ENCODE measurements around the gene PDSS2. TPM values are rescaled to one million over a fixed set of nuclear protein-coding genes. Genes with fewer than 3 reads are reported as not detected.

PDSS2 gene
- total and polyA plus RNA-seq, 7 donors, result 4.7 to 16.7 (median 9.3) TPM

- ATAC-seq (no peak), DNase-seq (no peak)
- H3K36me3 ChIP-seq (ENCODE audit: insufficient read depth in 1 of 2, low read depth in 1 of 2), result no peaks in the 10 kb centered on the region
- intact Hi-C loops (cut with DNase I), result no loop called here
- no peaks in the 10 kb centered on the region for H3K9me3 ChIP-seq
- no peak overlapping the region for H3K4me3 ChIP-seq
- no peaks in the 10 kb centered on the region for H3K4me1 ChIP-seq
- WGBS, 3 donors, result 73 to 82% (median 80%) methylated on average over 2 of the region's 2 CpGs
- H3K27ac ChIP-seq, result no peak overlapping the region
- TF ChIP-seq CTCF (IDR thresholded peaks at IDR 0.05), result no peak
- no peaks in the 10 kb centered on the region for H3K27me3 ChIP-seq (ENCODE audit: insufficient read depth in 3 of 3, low read length in 2 of 3)
Observed at GRCh38 chr6:107154801-107155160, 304.6 kb downstream of the PDSS2 start.

GRCh38 chr6:107154131-107154800 lies 305.1 kb downstream of the PDSS2 start:
- H3K4me1 ChIP-seq, result no peaks in the 10 kb centered on the region
- 64 to 72% (median 67%) methylated on average over 12 of the region's 12 CpGs for WGBS, 3 donors
- no peaks in the 10 kb centered on the region for H3K27me3 ChIP-seq (ENCODE audit: insufficient read depth in 3 of 3, low read length in 2 of 3)
- TF ChIP-seq CTCF (IDR thresholded peaks at IDR 0.05), result no peak
- H3K4me3 ChIP-seq, result no peak overlapping the region
- intact Hi-C loops (cut with DNase I), result no loop called here
- H3K9me3 ChIP-seq, result no peaks in the 10 kb centered on the region
- no peak for DNase-seq
- no peak for ATAC-seq
- H3K36me3 ChIP-seq (ENCODE audit: insufficient read depth in 1 of 2, low read depth in 1 of 2), result no peaks in the 10 kb centered on the region
- H3K27ac ChIP-seq, result no peak overlapping the region

GRCh38 chr6:107152638-107153430 lies 306.5 kb downstream of the PDSS2 start:
- DNase-seq, result no peak
- no peak for ATAC-seq
- no peaks in the 10 kb centered on the region for H3K27me3 ChIP-seq (ENCODE audit: insufficient read depth in 3 of 3, low read length in 2 of 3)
- intact Hi-C loops (cut with DNase I), result no loop called here
- no peaks in the 10 kb centered on the region for H3K36me3 ChIP-seq (ENCODE audit: insufficient read depth in 1 of 2, low read depth in 1 of 2)
- H3K9me3 ChIP-seq, result no peaks in the 10 kb centered on the region
- no peak for TF ChIP-seq CTCF (IDR thresholded peaks at IDR 0.05)
- H3K4me3 ChIP-seq, result no peak overlapping the region
- no peaks in the 10 kb centered on the region for H3K4me1 ChIP-seq
- WGBS, 3 donors, result 70 to 83% (median 71%) methylated on average over 8 of the region's 8 CpGs
- H3K27ac ChIP-seq, result no peak overlapping the region

GRCh38 chr6:107144666-107145065 lies 314.7 kb downstream of the PDSS2 start:
- DNase-seq, result no peak
- ATAC-seq, result no peak
- intact Hi-C loops (cut with DNase I), result no loop called here
- no peaks in the 10 kb centered on the region for H3K4me1 ChIP-seq
- H3K27me3 ChIP-seq (ENCODE audit: insufficient read depth in 3 of 3, low read length in 2 of 3), result no peaks in the 10 kb centered on the region
- no peaks in the 10 kb centered on the region for H3K9me3 ChIP-seq
- no peak overlapping the region for H3K4me3 ChIP-seq
- WGBS, 3 donors, result 87 to 93% (median 92%) methylated on average over 4 of the region's 4 CpGs
- H3K36me3 ChIP-seq (ENCODE audit: insufficient read depth in 1 of 2, low read depth in 1 of 2), result no peaks in the 10 kb centered on the region
- TF ChIP-seq CTCF (IDR thresholded peaks at IDR 0.05), result no peak
- H3K27ac ChIP-seq, result no peak overlapping the region
